ENCODE data around the gene TEX13B.

The TEX13B gene

GRCh38 chrX:107982356-107982755 lies at the start of gene TEX13B:
Gene TEX13B (minus strand): TSS chrX:107982370. CDS start chrX:107982127, 243 bp downstream.
- TF ChIP-seq ZFX (IDR thresholded peaks at IDR 0.05; ENCODE audit: borderline replicate concordance) (no peak), CTCF (IDR thresholded peaks at IDR 0.05) (no peak)
- no peak within 1 kb of the TSS for H3K27ac ChIP-seq

GRCh38 chrX:108029928-108030711 lies 48.0 kb upstream of the TEX13B start:
- no peak for TF ChIP-seq ZFX (IDR thresholded peaks at IDR 0.05; ENCODE audit: borderline replicate concordance)
- TF ChIP-seq CTCF (IDR thresholded peaks at IDR 0.05): no peak
- H3K27ac ChIP-seq: no peak overlapping the region

GRCh38 chrX:108028854-108029253 lies 46.7 kb upstream of the TEX13B start:
- TF ChIP-seq ZFX (IDR thresholded peaks at IDR 0.05; ENCODE audit: borderline replicate concordance) (no peak), CTCF (IDR thresholded peaks at IDR 0.05) (no peak)
- no peak overlapping the region for H3K27ac ChIP-seq

- no peak overlapping the region for H3K27ac ChIP-seq
- TF ChIP-seq ZFX (IDR thresholded peaks at IDR 0.05; ENCODE audit: borderline replicate concordance): no peak
- TF ChIP-seq CTCF (IDR thresholded peaks at IDR 0.05): no peak
Observed at GRCh38 chrX:108025954-108026600, 43.9 kb upstream of the TEX13B start.

- TF ChIP-seq ZFX (IDR thresholded peaks at IDR 0.05; ENCODE audit: borderline replicate concordance) (no peak), CTCF (IDR thresholded peaks at IDR 0.05) (no peak)
- no peak overlapping the region for H3K27ac ChIP-seq
Observed at GRCh38 chrX:108025376-108025775, 43.2 kb upstream of the TEX13B start.

GRCh38 chrX:108022491-108023089 lies 40.4 kb upstream of the TEX13B start:
- no peak overlapping the region for H3K27ac ChIP-seq
- TF ChIP-seq ZFX (IDR thresholded peaks at IDR 0.05; ENCODE audit: borderline replicate concordance): no peak
- no peak for TF ChIP-seq CTCF (IDR thresholded peaks at IDR 0.05)

GRCh38 chrX:108020631-108021030 lies 38.5 kb upstream of the TEX13B start:
- TF ChIP-seq CTCF (IDR thresholded peaks at IDR 0.05) (peak; percentile 67), ZFX (IDR thresholded peaks at IDR 0.05; ENCODE audit: borderline replicate concordance) (no peak)
- H3K27ac ChIP-seq: no peak overlapping the region

Data from 22Rv1 (cell line).